Skin epidermis (tissue), 12 donors: ENCODE results near the gene PPP3CA.
A peak's percentile ranks its signal among the peaks of the same experiment; 100 is the strongest.
"Not testable (repeated sequence)": the region's sequence is repeated elsewhere in the genome, so short reads cannot be mapped to it uniquely, and the experiment has no call there.

ENCODE experiments used
- H3K27ac ChIP-seq, 21 experiments: fragments of 200-600 bp; sonication (generic) in 11 of 21; one replicate each; pipeline ENCODE4 v1.5.0; 2020; ENCODE audit warnings: mild to moderate bottlenecking in 3 of 21, inconsistent platforms in 2 of 21, moderate library complexity in 2 of 21
- H3K4me3 ChIP-seq, 7 experiments: fragments of 200-600 bp; sonication (generic) in 2 of 7; one replicate each; pipeline ENCODE4 v1.5.0; 2020; ENCODE audit warnings: inconsistent platforms in 2 of 7, mild to moderate bottlenecking in 2 of 7, moderate library complexity in 1 of 7

The PPP3CA gene

DNA sequence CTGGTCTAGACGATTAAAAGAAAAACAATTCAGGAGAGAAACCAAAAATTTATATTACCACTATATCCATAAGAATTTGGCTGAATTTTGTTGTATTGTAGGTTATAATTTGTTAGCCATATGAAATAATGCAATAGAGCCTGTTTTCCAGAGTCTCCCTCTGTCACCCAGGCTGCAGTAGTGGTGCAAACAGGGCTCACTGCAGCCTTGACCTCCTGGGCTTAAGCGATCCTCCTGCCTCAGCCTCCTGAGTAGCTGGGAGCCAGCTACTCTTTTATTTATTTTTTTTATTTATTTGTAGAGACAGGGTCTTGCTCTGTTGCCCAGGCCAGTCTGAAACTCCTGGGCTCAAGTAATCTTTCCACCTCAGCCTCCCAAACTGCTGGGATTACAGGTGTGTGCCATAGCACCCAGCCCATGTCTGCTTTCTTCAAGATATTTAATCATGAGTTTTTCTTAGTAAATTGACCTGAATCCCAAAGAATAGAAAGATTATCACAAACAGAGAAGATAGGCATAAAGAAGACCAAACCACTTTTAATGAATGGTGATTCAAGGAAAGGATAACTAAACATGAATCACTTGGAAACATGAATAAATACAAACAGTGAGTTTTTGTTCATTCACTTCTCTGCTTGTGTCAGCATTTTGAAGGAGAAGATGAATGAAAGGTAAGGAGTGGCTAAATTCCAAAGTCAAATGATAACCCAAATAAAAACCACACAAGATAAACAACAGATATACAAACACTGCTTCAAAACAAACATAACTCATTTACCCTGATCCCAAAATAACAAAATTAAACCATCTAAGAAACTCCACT lies 82.1 kb downstream of the PPP3CA start:
- no peak overlapping the region for H3K4me3 ChIP-seq
- H3K27ac ChIP-seq: no peak overlapping the region

DNA sequence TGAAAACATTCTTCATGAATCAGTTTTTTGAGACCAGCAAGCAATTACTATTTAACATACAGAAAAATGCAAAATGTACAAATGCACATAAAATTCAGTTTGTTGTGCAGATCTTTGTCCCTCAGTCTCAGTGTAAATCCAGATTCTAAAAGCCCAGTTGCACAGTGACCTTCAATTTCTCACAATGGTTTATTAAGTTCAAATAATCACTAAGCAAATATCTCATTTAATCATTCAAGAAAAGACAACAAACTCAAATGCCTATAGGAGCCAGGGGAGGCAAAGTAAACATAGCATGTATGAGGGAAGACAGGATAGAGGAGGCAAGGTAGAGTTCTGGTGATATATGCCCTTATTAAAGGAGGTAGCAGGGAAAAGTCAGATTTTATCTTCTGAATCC lies 82.8 kb downstream of the PPP3CA start:
- Histone ChIP-seq H3K27ac (no peak overlapping the region), H3K4me3 (no peak overlapping the region)

DNA sequence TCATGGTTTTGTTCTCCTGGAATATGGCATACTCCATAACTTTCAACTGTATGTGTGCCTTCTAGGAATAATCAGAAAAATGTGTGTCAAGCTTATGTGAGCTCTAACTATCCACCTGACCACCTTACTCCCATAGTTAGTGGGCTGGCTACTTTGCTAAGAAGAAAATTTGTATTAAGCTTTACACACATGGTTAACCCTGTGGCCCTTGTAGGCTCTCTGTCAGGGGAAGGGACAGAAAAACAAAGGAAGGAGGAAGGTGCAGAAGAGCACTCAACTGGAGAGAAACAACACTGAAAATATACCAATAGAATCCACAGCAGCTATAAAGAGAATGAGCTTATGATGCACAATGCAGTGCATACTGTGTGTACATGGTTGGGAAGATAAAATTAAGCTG lies 84.6 kb downstream of the PPP3CA start:
- Histone ChIP-seq H3K27ac (no peak overlapping the region), H3K4me3 (no peak overlapping the region)

DNA sequence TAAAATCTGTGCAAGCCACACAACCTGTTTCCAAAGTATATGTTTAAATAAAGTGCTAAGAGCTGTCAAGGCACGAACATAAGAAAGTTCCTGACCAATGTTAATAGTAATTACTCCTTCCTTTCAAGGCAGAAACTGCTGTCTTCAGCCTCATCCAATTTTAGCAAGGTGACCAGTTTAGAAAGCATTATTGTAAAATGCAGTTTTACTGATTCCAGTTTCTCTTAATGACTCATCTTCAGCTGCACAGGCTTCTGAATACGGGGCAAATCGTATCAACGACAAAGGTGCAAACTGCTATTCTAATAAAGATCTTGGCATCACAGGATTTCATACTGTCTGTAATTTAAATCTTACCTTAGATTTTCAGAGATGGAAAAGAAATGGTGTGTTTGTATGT lies 87.5 kb downstream of the PPP3CA start:
- Histone ChIP-seq H3K27ac (peak overlapping the region in 1 of 21 experiments; percentile 17), H3K4me3 (no peak overlapping the region)

DNA sequence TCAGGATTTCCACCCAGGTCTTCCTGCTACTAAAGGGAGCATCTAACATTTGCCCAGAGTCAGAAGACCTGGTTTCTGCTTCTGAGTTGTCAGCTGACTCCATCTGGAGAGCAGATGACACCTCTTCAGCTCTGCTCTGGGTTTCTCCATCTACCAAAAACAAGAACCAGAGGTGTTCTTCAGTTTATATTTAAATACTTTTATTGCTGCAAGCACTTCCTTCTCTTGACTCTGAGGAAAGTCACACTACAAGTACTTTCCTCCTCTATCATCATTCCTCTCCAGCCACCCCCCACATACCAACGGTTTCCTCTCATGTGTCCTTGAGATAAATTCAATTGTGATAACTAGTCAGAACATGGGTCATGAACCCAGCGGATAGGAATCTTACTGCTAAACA lies 88.4 kb downstream of the PPP3CA start:
- H3K4me3 ChIP-seq: no peak overlapping the region
- peak overlapping the region in 1 of 21 experiments; percentile 19 for H3K27ac ChIP-seq

DNA sequence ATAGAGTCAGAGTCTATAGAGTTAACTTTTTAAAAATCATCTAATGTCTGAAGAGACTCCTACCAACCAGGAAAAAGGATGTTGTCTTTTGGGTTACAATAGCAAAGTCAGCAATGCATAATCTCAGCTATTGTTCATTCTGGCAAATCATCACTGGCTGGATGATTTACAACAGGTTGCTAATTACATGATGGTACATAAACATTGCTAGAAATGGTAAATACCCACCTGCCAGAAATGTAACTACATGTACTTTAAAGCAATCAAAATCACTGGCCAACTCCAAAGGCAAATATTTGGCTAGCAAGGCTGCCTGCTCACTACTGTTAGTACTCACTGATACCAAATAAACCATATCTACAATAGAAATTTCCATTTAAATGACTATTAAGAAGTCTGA lies 91.1 kb downstream of the PPP3CA start:
- H3K27ac ChIP-seq: peak overlapping the region in 1 of 21 experiments; percentile 6
- H3K4me3 ChIP-seq: no peak overlapping the region

DNA sequence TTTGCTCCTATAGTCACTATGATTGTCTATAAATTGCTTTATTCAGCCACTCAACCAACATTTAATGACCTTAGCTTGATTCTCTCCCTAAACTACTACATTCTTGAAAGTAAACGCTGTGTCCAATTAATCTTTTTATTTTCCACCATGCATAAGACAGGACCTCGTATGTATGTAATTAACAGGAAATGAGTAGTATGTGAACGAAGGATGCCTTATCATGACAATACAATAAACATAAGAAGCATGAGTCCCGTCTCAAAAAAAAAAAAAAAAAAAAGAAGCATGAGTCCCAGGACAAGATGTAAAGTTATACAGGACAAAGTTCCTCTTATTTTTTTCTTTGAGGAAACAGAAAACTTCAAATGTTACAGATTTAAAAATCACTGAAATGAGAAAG lies 92.5 kb downstream of the PPP3CA start:
- Histone ChIP-seq H3K4me3 (no peak overlapping the region), H3K27ac (no peak overlapping the region)

DNA sequence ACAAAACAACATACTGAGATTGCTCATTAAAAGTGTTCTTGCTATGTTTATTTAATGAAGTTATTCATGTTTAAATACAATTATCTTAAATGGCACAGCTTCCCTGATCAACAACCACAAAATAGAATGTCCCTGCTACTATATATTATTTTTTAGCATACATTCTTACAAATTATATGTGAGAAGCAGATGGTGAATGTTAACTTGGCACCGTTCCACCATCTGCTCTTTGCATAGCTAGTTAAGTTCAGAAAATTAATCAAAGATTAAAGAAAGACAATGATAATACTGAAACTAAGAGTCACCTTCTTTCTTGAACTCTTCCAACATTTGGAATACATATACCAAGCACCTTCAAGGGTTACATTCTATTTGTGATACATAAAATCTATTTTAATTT lies 94.2 kb downstream of the PPP3CA start:
- H3K4me3 ChIP-seq: no peak overlapping the region
- H3K27ac ChIP-seq: no peak overlapping the region

DNA sequence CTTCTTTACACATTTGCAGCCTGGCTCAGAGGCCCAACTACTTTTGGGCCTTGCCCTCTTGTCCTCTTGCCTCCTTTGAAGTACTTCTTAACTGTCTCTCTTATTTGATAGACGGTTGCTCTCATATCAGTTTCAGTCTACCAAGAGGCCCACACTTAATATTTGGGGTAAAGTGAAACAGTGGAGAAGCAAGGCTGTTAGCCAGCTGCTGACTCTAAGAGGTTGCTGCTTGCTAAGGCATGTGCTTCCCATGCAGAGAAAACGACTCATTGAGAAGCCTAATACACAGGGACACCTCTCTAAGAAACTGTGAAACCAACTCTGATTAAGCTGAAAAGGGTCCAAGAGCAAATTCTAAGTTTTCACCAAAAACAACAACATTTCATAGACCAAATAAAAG lies 94.6 kb downstream of the PPP3CA start:
- H3K4me3 ChIP-seq: no peak overlapping the region
- H3K27ac ChIP-seq: no peak overlapping the region

DNA sequence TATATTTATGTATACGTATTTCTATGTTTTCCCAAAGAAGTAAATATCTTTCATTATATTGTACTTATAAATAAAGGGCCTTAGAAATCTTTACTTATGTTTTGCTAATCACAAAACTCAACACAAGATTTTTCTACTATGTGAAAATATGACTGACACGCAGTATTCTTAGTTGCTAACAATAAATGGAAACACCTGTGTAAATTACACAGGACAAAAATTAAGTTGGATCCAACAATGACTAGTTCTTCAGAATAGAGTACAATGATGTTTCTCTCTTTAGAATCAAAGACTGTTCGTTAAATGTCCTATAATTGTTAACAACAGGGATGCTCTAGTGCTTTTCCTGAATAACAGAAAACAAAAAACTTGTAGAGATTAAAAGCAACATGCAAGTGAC lies 96.1 kb downstream of the PPP3CA start:
- no peak overlapping the region for H3K27ac ChIP-seq
- no peak overlapping the region for H3K4me3 ChIP-seq

DNA sequence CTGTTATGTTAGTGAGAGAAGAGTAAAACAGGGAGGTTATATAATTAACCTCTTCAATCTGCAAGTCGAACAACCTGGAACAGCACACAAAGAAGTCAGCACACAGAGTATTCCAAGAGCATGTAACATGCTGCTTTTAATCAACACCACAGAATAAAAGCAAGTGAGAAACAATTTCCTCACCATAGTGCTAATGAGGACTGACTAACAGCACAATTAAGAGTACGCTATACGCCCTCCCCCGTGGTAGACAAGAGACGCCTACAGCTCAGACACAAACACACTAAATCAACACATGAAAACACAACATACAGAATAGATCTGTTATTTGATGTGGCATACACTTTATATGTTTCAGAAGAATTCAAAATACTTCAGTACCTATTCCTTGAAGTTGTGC lies 103.0 kb downstream of the PPP3CA start:
- Histone ChIP-seq H3K4me3 (no peak overlapping the region), H3K27ac (no peak overlapping the region)

DNA sequence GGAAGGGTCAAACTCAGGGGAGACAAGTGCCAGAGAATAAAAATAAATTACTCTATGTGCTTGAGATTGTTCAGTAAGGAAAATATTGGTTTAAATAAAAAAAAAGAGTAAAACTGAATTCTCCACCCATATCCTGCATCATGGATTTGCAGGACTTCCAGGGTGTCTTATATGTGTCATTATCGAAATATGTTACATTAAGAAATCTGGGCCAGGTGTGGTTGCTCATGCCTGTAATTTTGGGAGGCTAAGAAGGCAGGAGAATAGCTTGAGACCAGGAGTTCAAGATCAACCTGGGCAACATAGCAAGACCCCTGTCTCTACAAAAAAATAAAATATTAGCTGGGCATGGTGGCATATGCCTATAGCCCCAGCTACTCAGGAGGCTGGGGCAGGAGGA lies 104.9 kb downstream of the PPP3CA start:
- Histone ChIP-seq H3K4me3 (no peak overlapping the region), H3K27ac (no peak overlapping the region)

DNA sequence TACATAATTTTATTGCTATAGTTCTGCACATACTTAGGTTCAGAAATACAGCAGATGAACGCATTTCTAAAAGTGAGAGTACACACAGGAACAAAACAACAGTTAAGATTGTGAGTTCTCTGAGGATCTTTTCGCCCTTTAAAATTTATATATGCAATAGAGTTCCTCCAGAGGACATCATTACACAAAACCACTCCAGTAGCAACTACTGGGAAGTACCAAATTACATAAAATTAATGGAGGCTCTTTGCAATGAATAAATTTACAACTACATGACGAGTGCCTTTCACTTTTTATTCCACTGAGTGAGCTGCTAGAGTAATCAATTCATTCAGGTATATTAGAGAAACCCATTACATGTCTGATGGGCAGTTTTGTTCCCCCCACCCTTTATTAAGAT lies 107.2 kb downstream of the PPP3CA start:
- no peak overlapping the region for H3K27ac ChIP-seq
- H3K4me3 ChIP-seq: no peak overlapping the region

DNA sequence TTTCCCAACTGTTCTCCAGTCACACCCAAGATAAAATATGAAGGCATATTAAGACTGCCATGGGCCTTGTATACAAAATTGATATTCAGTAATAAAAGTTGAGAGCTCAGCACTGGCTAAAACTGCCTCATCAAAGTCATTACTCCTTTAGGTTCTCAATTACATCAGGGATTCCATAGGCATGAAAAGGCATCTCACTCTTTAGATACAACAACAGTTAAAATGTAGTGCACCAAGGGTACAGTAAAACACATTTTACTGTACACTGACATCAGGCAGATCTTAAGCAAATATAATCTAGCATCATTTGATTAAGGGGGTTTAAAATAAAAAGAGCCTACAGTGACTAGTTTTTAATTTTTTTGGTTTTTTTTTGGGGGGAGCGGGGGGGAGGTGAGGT lies 107.7 kb downstream of the PPP3CA start:
- Histone ChIP-seq H3K4me3 (no peak overlapping the region), H3K27ac (peak overlapping the region in 4 of 21 experiments; percentile 3 to 40 (median 11))

DNA sequence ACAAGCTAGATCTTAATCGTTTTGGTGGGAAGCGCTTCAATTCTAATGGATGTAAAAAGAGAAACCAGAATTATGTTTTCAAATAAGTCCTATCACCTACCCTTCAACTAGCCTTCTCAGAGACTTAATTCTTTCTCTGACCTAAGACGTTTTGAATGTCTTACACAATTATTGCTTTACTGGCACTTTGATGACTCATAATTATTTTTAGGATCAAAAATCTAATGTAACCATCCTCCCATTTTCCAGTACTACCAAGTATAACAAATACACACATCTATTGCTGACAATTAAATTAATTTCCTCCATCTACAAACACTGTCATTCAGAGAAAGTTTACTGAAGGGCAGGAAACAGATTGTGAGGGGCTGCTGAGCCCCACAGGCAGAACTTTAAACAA lies 108.6 kb downstream of the PPP3CA start:
- Histone ChIP-seq H3K27ac (peak overlapping the region in 7 of 21 experiments; percentile 3 to 45 (median 9)), H3K4me3 (no peak overlapping the region)

DNA sequence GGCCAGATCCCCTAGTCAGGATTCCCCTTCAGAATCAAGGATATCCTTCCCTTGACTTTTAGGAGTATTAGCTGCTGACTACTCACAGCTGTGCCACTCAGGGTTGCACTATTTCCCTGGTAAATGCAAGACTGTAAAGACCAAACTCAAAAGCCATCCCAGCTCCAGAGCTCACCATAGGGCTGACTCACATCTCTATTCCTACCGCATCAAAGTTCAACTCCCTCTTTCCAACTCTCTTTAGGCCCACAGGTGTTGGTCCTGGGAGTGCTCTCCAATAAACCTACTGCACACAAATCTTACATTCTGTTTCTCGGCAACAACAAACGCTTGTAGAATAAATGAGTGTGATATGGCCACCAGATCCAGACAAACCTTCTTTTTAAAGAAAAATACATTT lies 109.6 kb downstream of the PPP3CA start:
- H3K4me3 ChIP-seq: no peak overlapping the region
- peak overlapping the region in 1 of 21 experiments; percentile 32 for H3K27ac ChIP-seq

DNA sequence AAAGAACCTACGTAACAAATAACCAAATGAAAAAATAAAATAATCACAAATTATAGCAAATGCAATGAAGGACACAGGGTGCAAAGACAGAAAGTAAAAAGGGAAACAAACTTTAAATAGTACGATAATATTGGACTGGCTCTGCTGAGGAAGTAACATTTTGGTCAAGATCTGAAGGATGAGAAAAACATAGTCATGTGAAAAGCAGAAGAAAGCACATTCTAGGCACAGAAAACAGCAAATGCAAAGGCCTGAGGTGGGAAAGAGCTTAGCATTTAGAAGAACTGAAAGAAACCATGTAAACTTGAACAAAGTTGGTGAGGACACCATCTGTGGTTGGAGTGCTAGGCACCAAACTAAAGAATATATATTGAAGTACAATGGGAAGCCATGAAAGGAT lies 111.2 kb downstream of the PPP3CA start:
- Histone ChIP-seq H3K4me3 (no peak overlapping the region), H3K27ac (peak overlapping the region in 1 of 21 experiments; percentile 4)

DNA sequence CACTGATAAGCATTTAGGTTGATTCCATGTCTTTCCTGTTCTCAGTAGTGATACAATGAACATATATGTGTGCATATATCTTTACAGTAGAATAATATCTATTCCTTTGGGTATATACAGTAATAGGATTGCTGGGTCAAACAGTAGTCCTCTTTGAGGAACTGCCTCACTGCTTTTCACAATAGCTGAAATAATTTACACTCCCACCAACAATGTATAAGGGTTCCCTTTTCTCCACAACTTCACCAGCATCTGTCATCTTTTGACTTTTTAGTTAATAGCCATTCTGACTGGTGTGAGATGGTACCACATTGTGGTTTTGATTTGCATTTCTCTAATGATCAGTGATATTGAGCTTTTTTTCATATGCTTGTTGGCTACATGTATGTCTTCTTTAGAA lies 113.2 kb downstream of the PPP3CA start:
- not testable (repeated sequence) for H3K4me3 ChIP-seq, H3K27ac ChIP-seq

DNA sequence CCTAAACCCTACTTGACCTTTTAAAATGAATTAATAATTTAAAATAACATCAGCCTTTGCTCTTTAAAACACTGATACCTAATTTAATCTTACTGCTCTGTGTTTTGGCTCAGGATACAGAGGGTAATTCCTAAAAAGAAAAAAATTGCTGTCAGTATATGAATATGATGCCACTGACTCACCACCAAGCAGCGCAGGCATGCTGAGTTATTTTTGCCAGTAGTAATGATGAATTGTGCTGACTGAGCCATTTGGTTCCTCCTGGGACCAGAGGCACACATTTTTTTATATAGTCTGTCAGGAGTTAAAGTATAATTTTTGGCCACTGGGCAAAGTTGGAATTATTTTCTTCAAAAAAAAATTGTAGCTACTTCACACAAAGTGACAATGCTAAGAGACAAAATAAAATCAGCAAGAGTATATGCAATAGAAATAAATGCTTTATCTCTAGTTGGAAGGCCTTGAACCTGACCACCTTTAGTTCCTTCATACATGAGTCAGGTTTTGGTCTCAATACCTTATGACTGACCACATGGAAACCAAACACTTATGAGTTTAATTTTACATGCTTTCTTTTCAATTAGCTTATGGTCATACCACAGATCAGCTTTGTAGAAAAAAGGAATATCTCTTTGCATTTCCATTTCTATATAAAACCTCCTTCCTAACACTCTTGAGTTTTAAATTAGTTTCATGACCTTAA lies 115.1 kb downstream of the PPP3CA start:
- peak overlapping the region in 1 of 21 experiments; percentile 18 for H3K27ac ChIP-seq
- no peak overlapping the region for H3K4me3 ChIP-seq

DNA sequence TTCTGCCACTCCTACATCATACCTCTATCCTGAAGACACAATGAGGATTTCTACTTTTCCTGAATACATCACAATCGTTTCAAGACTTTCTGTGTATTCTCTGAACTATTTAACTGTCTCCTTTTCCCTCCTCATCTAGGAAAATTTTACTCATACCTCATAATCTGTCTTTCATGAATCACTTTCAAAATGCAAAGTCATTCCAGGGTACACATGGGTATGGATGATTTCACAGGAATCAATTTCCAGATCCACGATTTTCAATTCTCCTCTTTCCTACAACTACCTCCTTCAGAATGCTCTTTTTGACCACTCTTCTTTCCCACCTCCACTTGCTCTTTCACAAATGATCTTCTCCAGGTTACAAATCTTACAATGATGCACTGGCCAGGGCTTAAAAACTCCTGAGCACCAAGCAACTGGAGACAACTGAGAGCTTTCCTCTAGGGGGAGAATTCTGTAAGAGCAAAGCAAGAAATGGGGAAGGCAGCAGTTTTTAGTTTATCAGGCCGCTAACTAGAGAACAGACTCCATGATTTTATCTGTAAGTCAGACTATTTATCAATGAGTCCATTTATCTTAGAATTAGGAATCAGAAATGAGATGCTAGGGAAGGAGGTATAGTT lies 116.4 kb downstream of the PPP3CA start:
- Histone ChIP-seq H3K4me3 (no peak overlapping the region), H3K27ac (peak overlapping the region in 1 of 21 experiments; percentile 8)

DNA sequence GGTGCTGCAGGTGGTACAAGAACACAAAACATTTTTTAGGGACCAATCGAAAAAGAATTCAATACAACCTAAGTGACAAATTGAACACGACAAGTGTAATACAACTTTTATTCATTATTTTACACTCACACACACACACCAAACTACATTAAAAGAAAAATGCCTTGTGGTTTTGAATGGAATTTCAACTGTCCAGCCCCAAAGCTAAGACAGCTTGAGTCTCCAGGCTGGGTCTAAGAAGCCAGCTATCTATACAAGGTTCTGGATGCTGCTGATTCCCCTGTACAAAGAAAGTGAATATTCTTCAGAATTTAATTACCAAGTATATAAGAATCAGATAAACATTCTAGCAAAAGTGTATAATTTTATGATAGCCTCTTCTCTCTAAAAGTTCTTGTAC lies 118.2 kb downstream of the PPP3CA start:
- no peak overlapping the region for H3K27ac ChIP-seq
- H3K4me3 ChIP-seq: no peak overlapping the region
